ENCODE data around the gene GPR101.

- TF ChIP-seq CTCF (IDR thresholded peaks at IDR 0.05) (no peak), POLR2A (IDR thresholded peaks at IDR 0.05) (no peak)
These were observed 24.7 kb upstream of the GPR101 start for GRCh38 chrX:137058339-137059127.
